Measurements from ENCODE around the gene SAFB2. TPM values are rescaled to one million over a fixed set of nuclear protein-coding genes. Genes with fewer than 3 reads are reported as not detected.
A peak's percentile ranks its signal among the peaks of the same experiment; 100 is the strongest.

Gene SAFB2
- 36.7 and 39.9 TPM in 2 replicates for total RNA-seq (ENCODE audit: low replicate concordance)

DNA sequence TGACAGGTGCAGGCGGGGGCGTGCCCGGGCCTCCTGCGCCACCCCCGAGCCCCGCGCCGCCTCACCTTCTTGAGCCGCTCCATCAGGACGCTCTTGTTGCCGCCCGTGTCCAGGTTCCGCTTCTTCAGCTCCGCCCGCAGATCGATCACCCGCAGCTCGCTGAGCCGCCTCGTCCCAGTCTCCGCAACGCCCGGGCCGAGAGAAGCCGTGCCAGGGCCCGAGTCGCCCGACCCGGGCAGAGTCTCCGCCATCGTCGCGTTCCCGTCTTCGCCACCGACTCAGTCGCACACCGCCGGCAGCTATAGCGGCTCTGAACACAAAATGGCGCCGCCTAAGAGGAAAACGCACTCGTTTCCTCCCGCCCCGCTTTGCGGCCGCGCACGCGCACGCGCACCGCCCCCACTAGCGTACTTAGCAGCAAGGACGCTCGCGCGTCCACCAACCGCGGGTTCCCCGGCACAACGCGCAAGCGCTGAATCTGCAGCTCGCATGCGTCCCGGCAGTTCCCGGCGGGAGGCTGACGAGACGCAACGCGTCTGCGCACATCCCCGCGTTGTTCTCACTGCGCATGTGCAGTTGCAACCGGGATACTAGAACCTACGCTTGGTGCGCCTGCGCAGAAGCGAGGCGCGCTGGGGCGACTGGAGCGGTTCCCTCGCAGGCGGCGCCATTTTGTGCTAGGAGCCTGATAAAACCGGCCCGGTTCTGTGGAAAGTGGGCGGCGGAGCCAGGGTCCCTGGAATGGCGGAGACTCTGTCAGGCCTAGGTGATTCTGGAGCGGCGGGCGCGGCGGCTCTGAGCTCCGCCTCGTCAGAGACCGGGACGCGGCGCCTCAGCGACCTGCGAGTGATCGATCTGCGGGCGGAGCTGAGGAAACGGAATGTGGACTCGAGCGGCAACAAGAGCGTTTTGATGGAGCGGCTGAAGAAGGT is at the start of gene SAFB2, which contains the start of gene SAFB:
TSS of gene SAFB2 (minus strand) at position 312 of the 932 bp plus-strand sequence. CDS start at position 251, 61 bp downstream.
TSS of gene SAFB (plus strand) at position 619 of the 932 bp plus-strand sequence. CDS start at position 742, 123 bp downstream.
- H3K4me3 ChIP-seq (ENCODE audit: low read depth, low read length) = peak within 1 kb of the TSS; percentile 99
- DNase-seq (ENCODE audit: low read depth) = peak; percentile 100
- TF ChIP-seq, protein P1, sequence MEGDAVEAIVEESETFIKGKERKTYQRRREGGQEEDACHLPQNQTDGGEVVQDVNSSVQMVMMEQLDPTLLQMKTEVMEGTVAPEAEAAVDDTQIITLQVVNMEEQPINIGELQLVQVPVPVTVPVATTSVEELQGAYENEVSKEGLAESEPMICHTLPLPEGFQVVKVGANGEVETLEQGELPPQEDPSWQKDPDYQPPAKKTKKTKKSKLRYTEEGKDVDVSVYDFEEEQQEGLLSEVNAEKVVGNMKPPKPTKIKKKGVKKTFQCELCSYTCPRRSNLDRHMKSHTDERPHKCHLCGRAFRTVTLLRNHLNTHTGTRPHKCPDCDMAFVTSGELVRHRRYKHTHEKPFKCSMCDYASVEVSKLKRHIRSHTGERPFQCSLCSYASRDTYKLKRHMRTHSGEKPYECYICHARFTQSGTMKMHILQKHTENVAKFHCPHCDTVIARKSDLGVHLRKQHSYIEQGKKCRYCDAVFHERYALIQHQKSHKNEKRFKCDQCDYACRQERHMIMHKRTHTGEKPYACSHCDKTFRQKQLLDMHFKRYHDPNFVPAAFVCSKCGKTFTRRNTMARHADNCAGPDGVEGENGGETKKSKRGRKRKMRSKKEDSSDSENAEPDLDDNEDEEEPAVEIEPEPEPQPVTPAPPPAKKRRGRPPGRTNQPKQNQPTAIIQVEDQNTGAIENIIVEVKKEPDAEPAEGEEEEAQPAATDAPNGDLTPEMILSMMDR (IDR thresholded peaks at IDR 0.05; ENCODE audit: insufficient read depth, low read length) = no peak

DNA sequence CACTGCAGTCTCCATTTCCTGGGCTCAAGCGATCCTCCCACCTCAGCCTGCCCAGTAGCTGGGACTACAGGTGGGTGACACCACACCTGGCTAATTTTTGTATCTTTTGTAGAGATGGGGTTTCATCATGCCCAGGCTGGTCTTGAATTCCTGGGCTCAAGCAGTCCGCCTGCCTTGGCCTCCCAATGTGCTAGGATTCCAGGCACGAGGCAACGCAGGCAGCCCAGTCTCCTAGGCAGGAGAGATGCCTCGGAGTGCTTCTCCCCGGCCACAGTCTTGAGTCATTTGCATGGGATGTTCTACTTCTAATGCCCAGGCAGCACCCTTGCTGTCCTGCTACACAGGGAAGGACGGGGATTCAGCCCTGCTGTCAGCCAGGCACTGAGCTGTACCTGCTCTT is 49.0 kb upstream of the SAFB2 start:
- no peak overlapping the region for H3K4me3 ChIP-seq (ENCODE audit: low read depth, low read length)
- no peak for DNase-seq (ENCODE audit: low read depth)
- TF ChIP-seq, protein P1 (IDR thresholded peaks at IDR 0.05; ENCODE audit: insufficient read depth, low read length) = no peak

DNA sequence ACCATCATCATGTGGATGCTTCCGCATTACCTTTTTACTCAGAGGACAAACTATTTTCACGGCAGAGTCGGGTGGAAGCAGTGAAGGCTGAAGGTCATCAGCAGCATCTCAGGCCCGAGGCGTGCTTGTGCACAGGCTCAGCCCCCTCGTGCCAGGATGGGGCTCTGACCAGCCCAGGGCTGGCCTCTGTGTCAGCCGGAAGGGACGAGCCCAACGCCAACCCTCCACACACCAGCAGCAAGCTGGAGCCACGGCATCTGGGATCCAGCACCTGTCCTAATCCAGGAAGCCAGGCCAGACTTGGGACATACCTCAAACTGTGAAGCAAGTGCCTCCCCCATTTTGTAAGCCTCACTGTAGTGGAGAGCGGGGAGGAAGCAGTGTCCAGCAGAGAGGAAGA is 46.6 kb upstream of the SAFB2 start:
- no peak for DNase-seq (ENCODE audit: low read depth)
- no peak overlapping the region for H3K4me3 ChIP-seq (ENCODE audit: low read depth, low read length)
- TF ChIP-seq, protein P1 (IDR thresholded peaks at IDR 0.05; ENCODE audit: insufficient read depth, low read length) = no peak

DNA sequence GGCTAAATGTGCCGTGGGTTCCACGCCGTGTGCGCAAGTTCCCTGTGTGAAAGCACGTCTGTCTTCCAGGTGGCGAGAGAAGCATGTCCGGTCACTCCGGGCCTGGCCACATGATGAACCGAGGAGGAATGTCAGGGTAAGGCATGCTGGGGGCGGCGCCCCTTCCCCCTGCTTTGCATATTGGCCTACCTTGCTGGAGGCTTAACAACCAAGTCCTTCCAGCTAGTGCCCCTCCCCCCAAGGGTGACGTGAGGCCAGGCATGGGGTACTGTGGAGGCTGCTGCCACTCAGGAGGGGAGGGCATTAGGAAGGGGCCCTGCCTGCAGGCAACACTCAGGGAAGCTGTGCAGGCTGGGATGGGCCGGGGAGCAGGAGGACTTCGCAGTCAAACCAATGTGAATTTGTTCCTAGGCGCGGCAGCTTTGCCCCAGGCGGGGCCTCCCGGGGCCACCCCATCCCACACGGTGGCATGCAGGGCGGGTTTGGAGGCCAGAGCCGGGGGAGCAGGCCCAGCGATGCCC is 45.2 kb upstream of the SAFB2 start:
- TF ChIP-seq, protein P1 (IDR thresholded peaks at IDR 0.05; ENCODE audit: insufficient read depth, low read length) = no peak
- no peak overlapping the region for H3K4me3 ChIP-seq (ENCODE audit: low read depth, low read length)
- no peak for DNase-seq (ENCODE audit: low read depth)

DNA sequence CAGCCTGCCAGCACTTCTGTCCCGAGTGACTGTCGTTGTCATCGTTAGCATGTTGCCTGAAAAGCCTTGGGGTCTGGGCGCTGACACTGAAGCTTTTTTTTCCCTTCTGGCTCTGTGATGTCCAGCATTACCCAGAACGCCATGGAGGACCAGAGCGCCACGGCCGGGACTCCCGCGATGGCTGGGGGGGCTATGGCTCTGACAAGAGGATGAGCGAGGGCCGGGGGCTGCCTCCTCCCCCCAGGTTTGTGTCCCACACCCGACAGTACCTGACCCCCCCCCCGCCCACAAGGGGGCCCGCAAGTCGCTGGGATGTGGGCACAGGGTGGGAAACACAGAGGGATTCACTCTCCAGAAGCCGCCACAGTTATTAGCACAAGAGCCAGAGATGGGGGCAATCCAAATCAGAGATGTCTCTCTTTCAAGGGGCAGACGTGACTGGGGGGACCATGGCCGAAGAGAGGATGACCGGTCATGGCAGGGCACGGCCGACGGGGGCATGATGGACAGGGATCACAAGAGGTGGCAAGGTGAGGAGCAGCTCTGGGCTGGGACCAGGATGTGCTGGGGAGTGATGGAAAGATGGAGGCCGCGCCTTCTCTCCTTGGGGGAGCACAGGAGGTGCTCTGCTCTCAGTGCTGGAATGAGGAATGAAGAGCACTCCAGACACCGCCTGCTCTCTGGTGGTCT is 44.5 kb upstream of the SAFB2 start:
- TF ChIP-seq, protein P1 (IDR thresholded peaks at IDR 0.05; ENCODE audit: insufficient read depth, low read length) = no peak
- no peak overlapping the region for H3K4me3 ChIP-seq (ENCODE audit: low read depth, low read length)
- DNase-seq (ENCODE audit: low read depth) = no peak

DNA sequence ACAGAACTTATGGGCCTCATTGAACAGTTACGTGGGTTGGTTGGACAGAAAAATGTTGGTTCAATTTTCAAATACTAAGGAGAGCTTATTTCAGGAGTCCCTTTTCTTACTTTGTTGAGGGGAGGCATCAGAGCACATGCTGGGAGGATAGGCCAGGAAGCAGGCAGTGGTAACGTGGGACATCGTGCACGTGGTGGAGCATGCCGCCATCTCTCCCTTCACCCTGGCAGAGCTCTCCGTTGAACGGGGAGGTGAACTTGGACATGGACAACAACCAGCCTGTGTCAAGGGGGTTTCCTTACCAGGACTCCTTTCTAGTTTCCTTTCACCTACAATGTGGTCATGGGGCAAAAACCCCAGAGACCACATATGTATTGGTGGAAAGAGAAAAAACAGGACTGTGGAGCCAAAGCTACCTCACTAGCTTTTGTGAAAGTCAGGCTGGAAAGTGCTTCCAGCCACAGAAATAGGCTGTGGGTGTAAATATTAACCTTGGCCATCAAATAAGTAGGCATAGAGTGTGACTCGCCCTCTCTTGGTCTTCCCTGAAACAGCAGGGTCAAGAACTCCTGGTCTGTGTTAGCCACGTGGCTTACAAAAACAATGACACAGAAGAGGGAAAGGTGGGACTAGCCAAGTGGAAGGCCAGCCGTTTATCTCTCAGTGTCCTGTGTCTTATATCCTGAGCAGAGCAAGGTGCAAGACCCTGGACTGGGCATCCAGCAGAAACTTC is 43.4 kb upstream of the SAFB2 start:
- TF ChIP-seq, protein P1 (IDR thresholded peaks at IDR 0.05; ENCODE audit: insufficient read depth, low read length) = peak; percentile 47
- DNase-seq (ENCODE audit: low read depth) = peak; percentile 70
- H3K4me3 ChIP-seq (ENCODE audit: low read depth, low read length) = no peak overlapping the region
